NCI-H2171 (cell line): ENCODE results near the gene PSEN1.

ENCODE experiments used
- DNase-seq: peaks from one replicate; lab custom pipeline; 2025; lab: John Stamatoyannopoulos, UW

Gene PSEN1

GRCh38 chr14:73240816-73241480 is 104.6 kb downstream of the PSEN1 start:
- no peak for DNase-seq

- DNase-seq, result no peak
Observed at GRCh38 chr14:73241481-73242165, 105.3 kb downstream of the PSEN1 start.

GRCh38 chr14:73242357-73242901 is 106.1 kb downstream of the PSEN1 start:
- DNase-seq, result no peak

- no peak for DNase-seq
Observed at GRCh38 chr14:73243341-73243740, 107.0 kb downstream of the PSEN1 start.

- DNase-seq, result no peak
Observed at GRCh38 chr14:73243748-73244147, 107.4 kb downstream of the PSEN1 start.

- DNase-seq, result no peak
Observed at GRCh38 chr14:73244541-73245290, 108.4 kb downstream of the PSEN1 start.

- DNase-seq, result no peak
Observed at GRCh38 chr14:73245480-73246325, 109.4 kb downstream of the PSEN1 start.

GRCh38 chr14:73246387-73247150 is 110.3 kb downstream of the PSEN1 start:
- no peak for DNase-seq

- no peak for DNase-seq
Observed at GRCh38 chr14:73248108-73248868, 112.0 kb downstream of the PSEN1 start.

- no peak for DNase-seq
Observed at GRCh38 chr14:73249108-73249507, 112.8 kb downstream of the PSEN1 start.

GRCh38 chr14:73249564-73250316 is 113.4 kb downstream of the PSEN1 start:
- DNase-seq, result no peak

GRCh38 chr14:73250317-73250713 is 114.0 kb downstream of the PSEN1 start:
- DNase-seq, result no peak

GRCh38 chr14:73250781-73251500 is 114.6 kb downstream of the PSEN1 start:
- DNase-seq, result no peak

GRCh38 chr14:73251516-73252215 is 115.4 kb downstream of the PSEN1 start:
- DNase-seq, result no peak

- DNase-seq, result no peak
Observed at GRCh38 chr14:73252491-73253322, 116.4 kb downstream of the PSEN1 start.

- no peak for DNase-seq
Observed at GRCh38 chr14:73253323-73253610, 117.0 kb downstream of the PSEN1 start.

- DNase-seq, result no peak
Observed at GRCh38 chr14:73253721-73254120, 117.4 kb downstream of the PSEN1 start.
